Liver (tissue), 9 donors: ENCODE measurements around the gene SEPTIN14. TPM values are rescaled to one million over a fixed set of nuclear protein-coding genes. Genes with fewer than 3 reads are reported as not detected.
"Not testable (repeated sequence)": the region's sequence is repeated elsewhere in the genome, so short reads cannot be mapped to it uniquely, and the experiment has no call there.

Experiments used
- DNase-seq: peaks from one replicate; pipeline ENCODE4 v3.0.0-alpha.2; 2017; ENCODE audit warnings: low spot score
- H3K27ac ChIP-seq, 2 donors: one replicate each; pipeline ENCODE4 v1.7.0; 2013; ENCODE audit warnings: inconsistent platforms in 2 of 2, low read length in 2 of 2, control low read depth in 1 of 2, low read depth in 1 of 2, mild to moderate bottlenecking in 1 of 2
- H3K27me3 ChIP-seq, 4 donors: one replicate each; pipeline versions ENCODE4 v1.6.1 to v1.7.0; 2013; ENCODE audit warnings: low read length in 3 of 4, inconsistent platforms in 1 of 4, mild to moderate bottlenecking in 1 of 4, moderate library complexity in 1 of 4; ENCODE audit not compliant: control insufficient read depth in 4 of 4, insufficient read depth in 4 of 4
- H3K36me3 ChIP-seq, 4 donors: one replicate each; pipeline versions ENCODE4 v1.6.1 to v1.7.0; 2013; ENCODE audit warnings: low read length in 3 of 4, mild to moderate bottlenecking in 3 of 4, low read depth in 1 of 4, moderate library complexity in 1 of 4; ENCODE audit not compliant: control insufficient read depth in 4 of 4, insufficient read depth in 3 of 4
- H3K4me1 ChIP-seq, 4 donors: one replicate each; pipeline versions ENCODE4 v1.6.1 to v1.7.0; 2013; ENCODE audit warnings: low read length in 3 of 4, mild to moderate bottlenecking in 3 of 4, moderate library complexity in 1 of 4; ENCODE audit not compliant: control insufficient read depth in 4 of 4, insufficient read depth in 4 of 4
- H3K4me3 ChIP-seq, 3 donors: one replicate each; pipeline versions ENCODE4 v1.6.1 to v1.7.0; 2013; ENCODE audit warnings: low read length in 3 of 3, control low read depth in 1 of 3, low read depth in 1 of 3, mild to moderate bottlenecking in 1 of 3
- H3K9ac ChIP-seq, 2 donors: one replicate each; pipeline ENCODE4 v1.7.0; 2013; ENCODE audit warnings: low read length in 2 of 2, mild to moderate bottlenecking in 2 of 2, moderate library complexity in 2 of 2, control low read depth in 1 of 2, low read depth in 1 of 2
- H3K9me3 ChIP-seq, 4 donors: one replicate each; pipeline versions ENCODE4 v1.6.1 to v1.7.0; 2013; ENCODE audit warnings: low read length in 3 of 4; ENCODE audit not compliant: control insufficient read depth in 4 of 4
- FOXA2 ChIP-seq: IDR thresholded peaks from 2 replicates; pipeline ENCODE4 v1.6.1; 2016; ENCODE audit warnings: antibody characterized with exemption
- GABPA ChIP-seq, 2 donors: IDR thresholded peaks in 1 of 2; conservative IDR thresholded peaks in 1 of 2; 2 replicates each; pipeline ENCODE4 v1.6.1; 2016; ENCODE audit warnings: antibody characterized with exemption in 2 of 2, mild to moderate bottlenecking in 1 of 2, moderate library complexity in 1 of 2
- HNF4A ChIP-seq, 2 donors: conservative IDR thresholded peaks; 2 replicates each; pipeline ENCODE4 v1.6.1; 2016; ENCODE audit warnings: antibody characterized with exemption in 2 of 2, mild to moderate bottlenecking in 2 of 2
- HNF4G ChIP-seq: IDR thresholded peaks from 2 replicates; pipeline ENCODE4 v1.6.1; 2016; ENCODE audit warnings: antibody characterized with exemption
- JUND ChIP-seq, 2 donors: IDR thresholded peaks; 2 replicates each; pipeline ENCODE4 v1.6.1; 2016; ENCODE audit warnings: antibody characterized with exemption in 2 of 2
- NR2F2 ChIP-seq: IDR thresholded peaks from 2 replicates; pipeline ENCODE4 v1.6.1; 2016; ENCODE audit warnings: antibody characterized with exemption
- RAD21 ChIP-seq, 2 donors: IDR thresholded peaks; 2 replicates each; pipeline ENCODE4 v1.6.1; 2016; ENCODE audit warnings: antibody characterized with exemption in 2 of 2, mild to moderate bottlenecking in 2 of 2
- REST ChIP-seq: IDR thresholded peaks from 2 replicates; pipeline ENCODE4 v1.6.1; 2016; ENCODE audit warnings: antibody characterized with exemption, mild to moderate bottlenecking
- SP1 ChIP-seq: IDR thresholded peaks from 2 replicates; pipeline ENCODE4 v1.6.1; 2018; ENCODE audit warnings: antibody characterized with exemption, mild to moderate bottlenecking
- TAF1 ChIP-seq: conservative IDR thresholded peaks from 2 replicates; pipeline ENCODE4 v1.6.1; 2016; ENCODE audit warnings: antibody characterized with exemption, mild to moderate bottlenecking
- YY1 ChIP-seq: IDR thresholded peaks from 2 replicates; pipeline ENCODE4 v1.6.1; 2016; ENCODE audit warnings: antibody characterized with exemption, mild to moderate bottlenecking
- WGBS: extraction: QIAGEN DNeasy Blood & Tissue Kit; methylation state at CpG from one replicate; pipeline ENCODE4 v1.1.7; 2013; 5-methylcytosine and 5-hydroxymethylcytosine counted together
- polyA plus RNA-seq, 2 donors: library from polyadenylated mRNA; stranded (reverse) in 1 of 2; unstranded in 1 of 2; fragments of 200-250 nt in 1 of 2; fragments of >200 nt in 1 of 2; fragmentation: Nextera tagmentation in 1 of 2; extraction: Ambion mirVana in 1 of 2; gene quantifications; one replicate each; pipeline versions ENCODE4 v1.2.1 to v1.2.3, GENCODE V29; 2013 to 2015
- total RNA-seq, 2 donors: library from RNA; depleted of rRNA; stranded (reverse); fragments of >200 nt; gene quantifications; one replicate each; pipeline ENCODE4 v1.2.3, GENCODE V29; 2014
- TF ChIP-seq, protein P1 (sequence below): IDR thresholded peaks from 2 replicates; pipeline ENCODE4 v1.6.1; 2016; ENCODE audit warnings: antibody characterized with exemption
- TF ChIP-seq, protein P2 (sequence below): IDR thresholded peaks from 2 replicates; pipeline ENCODE4 v1.6.1; 2016; ENCODE audit warnings: antibody characterized with exemption
- TF ChIP-seq, protein P3 (sequence below): fragments of 150-350 bp; IDR thresholded peaks from 2 replicates; pipeline ENCODE4 v1.5.1; 2017; ENCODE audit warnings: improper control_type of control experiment, low read depth, low read length; ENCODE audit not compliant: missing input control
- TF ChIP-seq, protein P4 (sequence below): IDR thresholded peaks from 2 replicates; pipeline ENCODE4 v1.6.1; 2016; ENCODE audit warnings: antibody characterized with exemption
- donor health status: healthy.
- donor health status: healthy.
- donor health status: healthy.
- donor health status: healthy.
- donor health status: healthy.

SEPTIN14 gene
- total RNA-seq (not detected), polyA plus RNA-seq (not detected)

DNA sequence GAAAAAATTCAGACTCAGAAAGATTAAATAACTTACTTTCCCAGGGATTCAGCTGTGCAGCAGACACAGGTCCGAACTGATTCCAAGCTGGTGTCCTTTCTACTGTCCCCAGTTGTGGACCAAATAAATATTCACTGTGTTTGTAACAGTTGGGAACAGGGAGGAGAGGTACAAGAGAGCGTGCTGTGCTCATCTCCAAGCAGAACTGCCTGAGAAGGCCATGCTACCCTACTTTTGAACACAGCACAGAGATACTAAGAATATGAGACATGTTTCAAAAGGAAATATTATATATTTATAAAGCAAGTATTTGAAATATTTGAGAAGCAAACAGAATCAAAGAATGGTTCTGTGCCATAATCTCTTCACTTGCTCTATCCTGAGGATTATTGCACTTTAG, at the start of gene SEPTIN14:
TSS of gene SEPTIN14 (minus strand) at position 101 of the 400 bp plus-strand sequence. CDS start 756 bp downstream, outside the sequence.
- not testable (repeated sequence) for DNase-seq, H3K27ac ChIP-seq, H3K9ac ChIP-seq, H3K9me3 ChIP-seq, H3K36me3 ChIP-seq, H3K4me1 ChIP-seq, H3K27me3 ChIP-seq, H3K4me3 ChIP-seq
- WGBS: 65% methylated on average over 2 of the region's 2 CpGs

GRCh38 chr7:55903985-55904759, 41.6 kb upstream of the SEPTIN14 start:
- H3K4me1 ChIP-seq: no peaks in the 10 kb centered on the region
- no peak for DNase-seq
- H3K4me3 ChIP-seq: no peak overlapping the region
- no peak overlapping the region for H3K27ac ChIP-seq
- no peaks in the 10 kb centered on the region for H3K27me3 ChIP-seq
- TF ChIP-seq JUND (IDR thresholded peaks at IDR 0.05): no peak
- TF ChIP-seq, protein P1, sequence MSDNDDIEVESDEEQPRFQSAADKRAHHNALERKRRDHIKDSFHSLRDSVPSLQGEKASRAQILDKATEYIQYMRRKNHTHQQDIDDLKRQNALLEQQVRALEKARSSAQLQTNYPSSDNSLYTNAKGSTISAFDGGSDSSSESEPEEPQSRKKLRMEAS: no peak
- no peak for TF ChIP-seq NR2F2
- no peak for TF ChIP-seq FOXA2
- no peak for TF ChIP-seq HNF4G
- TF ChIP-seq TAF1: no peak
- TF ChIP-seq, protein P2, sequence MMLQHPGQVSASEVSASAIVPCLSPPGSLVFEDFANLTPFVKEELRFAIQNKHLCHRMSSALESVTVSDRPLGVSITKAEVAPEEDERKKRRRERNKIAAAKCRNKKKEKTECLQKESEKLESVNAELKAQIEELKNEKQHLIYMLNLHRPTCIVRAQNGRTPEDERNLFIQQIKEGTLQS: no peak
- no peak for TF ChIP-seq HNF4A (conservative IDR thresholded peaks at IDR 0.05)
- TF ChIP-seq RAD21 (IDR thresholded peaks at IDR 0.05): no peak
- TF ChIP-seq, protein P3, sequence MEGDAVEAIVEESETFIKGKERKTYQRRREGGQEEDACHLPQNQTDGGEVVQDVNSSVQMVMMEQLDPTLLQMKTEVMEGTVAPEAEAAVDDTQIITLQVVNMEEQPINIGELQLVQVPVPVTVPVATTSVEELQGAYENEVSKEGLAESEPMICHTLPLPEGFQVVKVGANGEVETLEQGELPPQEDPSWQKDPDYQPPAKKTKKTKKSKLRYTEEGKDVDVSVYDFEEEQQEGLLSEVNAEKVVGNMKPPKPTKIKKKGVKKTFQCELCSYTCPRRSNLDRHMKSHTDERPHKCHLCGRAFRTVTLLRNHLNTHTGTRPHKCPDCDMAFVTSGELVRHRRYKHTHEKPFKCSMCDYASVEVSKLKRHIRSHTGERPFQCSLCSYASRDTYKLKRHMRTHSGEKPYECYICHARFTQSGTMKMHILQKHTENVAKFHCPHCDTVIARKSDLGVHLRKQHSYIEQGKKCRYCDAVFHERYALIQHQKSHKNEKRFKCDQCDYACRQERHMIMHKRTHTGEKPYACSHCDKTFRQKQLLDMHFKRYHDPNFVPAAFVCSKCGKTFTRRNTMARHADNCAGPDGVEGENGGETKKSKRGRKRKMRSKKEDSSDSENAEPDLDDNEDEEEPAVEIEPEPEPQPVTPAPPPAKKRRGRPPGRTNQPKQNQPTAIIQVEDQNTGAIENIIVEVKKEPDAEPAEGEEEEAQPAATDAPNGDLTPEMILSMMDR: no peak
- TF ChIP-seq GABPA (IDR thresholded peaks at IDR 0.05 in 1 of 2, conservative IDR thresholded peaks at IDR 0.05 in 1 of 2): no peak
- TF ChIP-seq YY1: no peak
- TF ChIP-seq, protein P4, sequence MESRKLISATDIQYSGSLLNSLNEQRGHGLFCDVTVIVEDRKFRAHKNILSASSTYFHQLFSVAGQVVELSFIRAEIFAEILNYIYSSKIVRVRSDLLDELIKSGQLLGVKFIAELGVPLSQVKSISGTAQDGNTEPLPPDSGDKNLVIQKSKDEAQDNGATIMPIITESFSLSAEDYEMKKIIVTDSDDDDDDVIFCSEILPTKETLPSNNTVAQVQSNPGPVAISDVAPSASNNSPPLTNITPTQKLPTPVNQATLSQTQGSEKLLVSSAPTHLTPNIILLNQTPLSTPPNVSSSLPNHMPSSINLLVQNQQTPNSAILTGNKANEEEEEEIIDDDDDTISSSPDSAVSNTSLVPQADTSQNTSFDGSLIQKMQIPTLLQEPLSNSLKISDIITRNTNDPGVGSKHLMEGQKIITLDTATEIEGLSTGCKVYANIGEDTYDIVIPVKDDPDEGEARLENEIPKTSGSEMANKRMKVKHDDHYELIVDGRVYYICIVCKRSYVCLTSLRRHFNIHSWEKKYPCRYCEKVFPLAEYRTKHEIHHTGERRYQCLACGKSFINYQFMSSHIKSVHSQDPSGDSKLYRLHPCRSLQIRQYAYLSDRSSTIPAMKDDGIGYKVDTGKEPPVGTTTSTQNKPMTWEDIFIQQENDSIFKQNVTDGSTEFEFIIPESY: no peak
- TF ChIP-seq REST: no peak
- no peak for TF ChIP-seq SP1
- H3K36me3 ChIP-seq: peaks cover 0 to 5% (median 0%) of the 10 kb centered on the region in 4 donors
- WGBS: 88% methylated on average over 8 of the region's 8 CpGs
- H3K9me3 ChIP-seq: no peaks in the 10 kb centered on the region
- H3K9ac ChIP-seq: no peak overlapping the region

GRCh38 chr7:55901059-55901458, 38.5 kb upstream of the SEPTIN14 start:
- H3K9me3 ChIP-seq, H3K27me3 ChIP-seq, H3K4me1 ChIP-seq, DNase-seq, H3K36me3 ChIP-seq, H3K4me3 ChIP-seq, H3K9ac ChIP-seq, H3K27ac ChIP-seq: not testable (repeated sequence)
- WGBS: 91% methylated on average over 1 of the region's 1 CpG
